HG03108 (cell line): ENCODE results near the gene CEBPB.

ENCODE experiments used
- ATAC-seq: cut with Tn5 transposase; IDR thresholded peaks from one replicate; pipeline ENCODE4 v1.9.1; 2021; ENCODE audit warnings: moderate library complexity; ENCODE audit not compliant: unreplicated experiment

The CEBPB gene

DNA sequence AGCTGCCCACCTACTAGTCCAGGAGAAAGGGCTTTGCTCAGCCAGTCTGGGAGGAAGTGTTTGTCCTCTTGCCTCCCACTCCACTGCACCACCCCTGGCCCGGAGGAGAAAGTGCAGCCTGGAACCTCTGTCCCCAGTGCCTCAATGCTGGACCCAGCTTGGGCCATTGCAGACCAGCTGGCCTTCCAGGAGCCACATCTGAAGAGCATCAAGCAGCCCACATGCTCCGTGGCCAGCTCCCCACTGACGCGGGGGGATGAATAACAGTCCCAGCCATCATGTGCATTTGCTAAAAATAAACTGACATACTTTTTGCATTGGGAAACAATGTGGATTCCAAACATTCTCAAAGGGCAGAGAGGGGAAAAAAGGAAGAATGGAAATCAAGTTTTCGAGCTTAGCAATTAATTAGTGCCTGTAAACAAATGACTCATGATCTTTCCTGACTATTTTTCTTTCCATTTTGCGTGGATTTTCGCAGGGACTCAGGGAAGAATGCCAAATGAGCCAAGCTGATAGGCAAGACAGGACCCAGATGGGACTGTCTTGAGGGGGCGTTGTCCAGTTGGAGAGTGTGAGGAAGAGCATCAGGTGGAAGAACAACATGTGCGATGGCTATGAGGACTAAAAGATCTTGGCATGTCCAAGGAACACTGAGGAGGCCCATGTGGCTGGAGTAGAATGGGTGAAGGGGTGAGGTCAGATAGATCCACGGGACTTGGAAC, 34.1 kb downstream of the CEBPB start:
- ATAC-seq: no peak

DNA sequence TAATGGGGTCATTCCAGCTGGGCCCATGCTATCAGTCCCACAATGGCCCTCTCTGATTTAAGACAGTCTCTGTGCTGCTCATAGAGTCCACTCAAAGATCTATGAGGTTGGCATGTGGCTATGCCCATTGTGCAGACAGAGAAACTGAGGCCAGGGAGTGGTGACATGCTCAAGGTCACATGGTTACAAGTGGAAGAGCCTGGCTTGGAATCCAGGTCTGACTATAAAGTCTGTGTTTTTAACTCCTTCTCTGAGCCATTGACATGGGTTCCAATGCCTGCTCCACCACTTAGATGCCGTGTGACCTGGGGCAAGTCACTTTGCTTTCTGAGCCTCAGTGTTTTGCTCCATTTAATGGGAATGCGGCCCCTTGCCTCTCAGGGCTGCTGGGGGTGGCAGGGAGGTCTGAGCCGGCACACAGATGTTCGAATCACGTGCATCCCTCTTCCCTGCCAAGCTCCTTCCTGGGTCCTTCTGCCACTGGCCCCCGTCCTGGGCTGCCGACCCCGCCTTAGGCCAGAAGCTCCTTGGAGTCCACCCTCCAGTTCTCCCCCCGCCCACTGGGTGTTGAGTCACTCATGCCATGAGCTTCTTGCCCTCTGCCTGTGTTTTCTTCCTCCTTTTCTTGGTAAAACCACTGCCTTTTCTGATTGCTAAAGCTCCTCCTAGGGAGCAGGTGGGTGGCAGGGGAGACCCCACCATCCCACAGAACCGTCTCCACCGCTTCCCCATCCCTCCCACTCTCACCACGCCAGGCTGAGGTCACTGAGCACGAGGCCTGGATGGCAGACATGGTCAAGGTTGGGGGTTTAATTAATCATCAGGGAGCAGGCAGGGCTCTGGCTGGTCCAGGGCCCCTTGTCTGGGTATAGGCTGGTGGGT, 35.7 kb downstream of the CEBPB start:
- no peak for ATAC-seq

DNA sequence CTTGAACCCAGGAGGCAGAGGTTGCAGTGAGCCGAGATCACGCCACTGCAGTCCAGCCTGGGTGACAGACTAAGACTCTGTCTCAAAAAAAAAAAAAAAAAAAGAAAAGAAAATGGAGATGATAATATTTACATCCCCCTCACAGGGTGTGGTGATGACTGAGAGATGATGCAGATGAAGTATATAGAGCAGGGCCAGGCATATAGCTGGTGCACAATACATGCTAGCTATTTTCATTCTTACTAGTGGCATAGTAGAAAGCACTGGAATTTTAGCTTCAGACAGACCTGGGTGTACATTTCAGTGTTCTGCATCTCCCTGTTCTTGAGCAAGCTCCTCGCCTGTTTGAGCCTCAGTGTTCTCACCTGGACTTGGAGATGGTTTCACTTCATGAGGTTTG, 36.9 kb downstream of the CEBPB start:
- ATAC-seq: no peak

DNA sequence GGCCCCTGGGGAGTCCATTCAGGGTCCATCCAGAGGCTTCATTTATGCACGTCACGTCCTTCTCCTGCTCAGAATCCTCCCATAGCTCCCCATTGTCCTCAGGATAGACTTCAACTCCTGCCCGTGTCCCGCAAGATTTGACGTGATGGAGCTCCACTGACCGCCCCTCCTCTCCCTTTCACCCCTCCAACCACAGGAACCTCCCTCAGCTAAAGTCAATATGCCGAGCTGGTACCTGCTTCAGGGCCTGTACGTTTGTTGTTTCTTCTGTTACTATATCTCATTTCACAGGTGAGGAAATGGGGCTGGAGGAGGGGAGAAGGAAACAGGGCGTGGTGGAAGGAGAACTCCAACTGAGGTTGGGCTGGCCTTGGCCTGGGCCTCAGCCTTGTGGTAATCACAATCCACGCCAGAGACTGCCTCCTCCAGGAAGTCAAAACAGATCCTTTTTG, 38.6 kb downstream of the CEBPB start:
- ATAC-seq: no peak

DNA sequence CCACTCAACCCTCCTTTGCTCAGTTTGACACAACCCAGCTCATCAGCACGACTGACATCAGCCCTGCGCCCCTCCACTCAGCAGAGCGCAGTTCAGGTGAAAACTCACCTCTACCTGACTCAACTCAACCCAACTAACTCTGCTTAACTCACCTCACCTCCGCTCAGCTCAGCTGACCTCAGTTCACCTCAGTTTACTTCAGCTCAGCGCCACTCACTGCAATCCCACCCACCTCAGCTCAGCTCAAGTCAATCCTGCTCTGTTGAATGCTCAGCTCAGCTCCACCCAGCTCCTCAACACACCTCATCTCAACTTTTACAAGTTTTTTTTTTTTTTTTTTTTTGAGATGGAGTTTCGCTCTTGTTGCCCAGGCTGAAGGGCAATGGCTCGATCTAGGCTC, 39.6 kb downstream of the CEBPB start:
- no peak for ATAC-seq

DNA sequence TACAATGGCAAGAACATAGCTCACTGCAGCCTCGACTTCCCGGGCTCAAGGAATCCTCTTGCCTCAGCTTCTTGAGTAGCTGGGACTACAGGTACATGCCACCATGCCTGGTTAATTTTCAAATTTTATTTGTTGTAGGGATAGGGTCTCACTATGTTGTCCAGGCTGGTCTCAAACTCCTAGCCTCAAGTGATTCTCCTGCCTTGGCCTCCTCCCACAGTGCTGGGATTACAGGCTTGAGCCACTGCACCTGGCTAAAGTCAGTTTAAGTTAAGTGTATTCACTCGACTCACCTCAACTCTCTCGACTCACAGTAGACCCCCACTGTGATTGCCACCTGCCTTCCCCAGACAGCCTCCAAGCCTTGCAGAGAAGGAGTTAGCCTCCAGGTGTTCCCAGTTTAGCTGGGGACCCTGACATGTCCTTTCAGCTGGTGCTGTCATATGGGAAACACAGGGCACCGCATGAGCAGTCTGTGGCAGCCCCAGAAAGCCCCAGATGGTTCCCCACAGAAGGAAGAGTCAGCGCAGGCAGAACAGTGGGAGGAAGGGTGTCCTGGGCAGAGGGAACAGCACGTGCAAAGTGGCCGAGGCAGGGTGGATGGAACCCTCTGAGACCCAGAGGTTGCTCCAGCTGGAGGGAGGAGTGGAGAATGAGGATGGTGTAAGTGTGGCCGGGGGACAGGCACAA, 40.4 kb downstream of the CEBPB start:
- ATAC-seq: no peak

DNA sequence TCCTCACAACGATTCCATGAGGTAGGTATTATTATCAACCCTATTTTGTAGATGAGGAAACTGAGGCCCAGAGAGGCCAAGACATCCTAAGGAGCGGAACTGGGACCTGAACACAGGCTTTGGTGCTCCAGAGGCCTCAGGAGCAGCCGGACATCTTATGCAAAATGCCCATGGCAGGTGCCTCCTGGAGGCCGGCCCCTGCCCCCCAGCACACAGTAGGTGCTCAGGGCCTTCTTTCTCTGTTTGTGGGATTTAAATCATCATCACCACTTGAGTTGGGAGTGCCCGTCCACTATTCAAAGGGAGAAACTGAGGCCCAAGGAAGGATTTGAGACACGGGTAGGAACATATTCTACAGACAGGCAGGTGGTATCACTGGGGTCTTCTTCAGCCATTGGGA, 41.2 kb downstream of the CEBPB start:
- no peak for ATAC-seq

DNA sequence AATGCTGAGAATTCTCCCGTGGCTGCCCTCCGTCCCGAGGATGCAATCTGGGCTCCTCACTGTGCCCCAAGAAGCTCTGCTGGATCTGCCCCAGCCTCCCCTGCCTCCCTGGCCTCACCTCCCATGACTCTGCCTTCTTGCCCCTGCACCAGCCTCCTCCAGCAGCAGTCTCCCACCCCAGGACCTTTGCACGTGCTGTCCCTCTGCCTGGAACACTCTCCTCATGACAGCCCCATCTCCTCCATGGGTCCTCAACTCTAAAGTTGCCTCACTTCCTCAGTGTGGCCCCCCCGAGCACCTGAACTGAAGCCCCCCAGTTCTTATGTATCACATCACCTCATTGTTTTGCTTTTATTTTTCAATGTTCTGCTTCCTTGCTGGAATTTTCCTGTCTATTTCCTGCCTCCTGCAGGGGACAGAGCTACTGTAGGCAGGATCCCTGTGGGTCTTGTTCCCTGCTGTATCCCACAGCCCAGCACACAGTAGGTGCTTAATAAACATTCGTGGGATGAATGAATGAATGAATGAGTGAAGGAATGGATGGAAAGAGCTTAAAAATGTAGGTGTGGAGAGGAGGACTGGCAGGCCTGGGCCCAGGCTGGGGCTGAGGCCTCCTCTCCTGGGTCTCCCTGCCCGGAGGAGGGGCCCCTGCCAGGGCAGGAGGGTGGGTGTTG, 42.2 kb downstream of the CEBPB start:
- no peak for ATAC-seq

DNA sequence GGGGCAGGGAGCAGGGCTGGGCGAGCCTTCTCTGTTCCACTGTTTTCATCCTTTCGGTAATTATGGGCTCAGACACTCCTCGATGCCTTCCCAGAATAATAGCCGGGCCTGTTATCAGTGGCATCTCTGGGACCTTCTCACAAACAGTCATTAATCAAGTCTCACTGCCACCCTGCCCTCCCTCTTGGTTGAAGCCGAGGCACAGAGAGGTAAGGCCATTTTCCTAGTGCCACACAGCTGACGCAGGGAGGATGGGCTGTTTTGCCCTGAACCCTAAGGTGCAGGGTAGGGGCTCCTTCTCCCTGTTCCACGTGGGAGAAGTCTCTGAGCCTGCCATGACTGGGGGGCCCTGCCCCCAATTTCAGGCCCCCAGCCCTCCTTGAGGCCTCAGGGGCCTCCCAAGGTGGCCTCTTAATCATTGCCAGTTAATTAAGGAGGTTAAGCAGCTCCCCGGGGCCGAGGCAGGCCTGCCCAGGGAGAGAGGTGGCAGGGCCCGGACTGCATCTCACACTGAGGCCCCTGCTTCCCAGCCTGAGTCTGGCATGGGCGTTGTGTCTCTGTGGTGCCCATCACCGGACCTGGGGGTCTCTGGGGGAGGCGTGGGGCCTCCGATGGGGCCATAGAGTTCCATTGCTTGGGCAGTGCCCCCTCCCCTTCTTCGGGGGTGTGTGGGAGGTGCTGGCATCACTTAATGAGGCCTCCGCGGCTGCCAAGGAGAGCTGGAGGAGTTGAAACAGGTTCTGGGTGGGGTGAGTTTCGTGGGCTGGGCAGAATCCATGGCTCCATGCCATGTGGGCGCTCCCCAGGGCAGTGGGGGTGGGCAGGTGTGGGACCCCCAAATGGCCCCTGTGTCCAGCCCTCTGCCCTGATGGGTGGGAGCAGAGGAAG, 42.9 kb downstream of the CEBPB start:
- no peak for ATAC-seq

DNA sequence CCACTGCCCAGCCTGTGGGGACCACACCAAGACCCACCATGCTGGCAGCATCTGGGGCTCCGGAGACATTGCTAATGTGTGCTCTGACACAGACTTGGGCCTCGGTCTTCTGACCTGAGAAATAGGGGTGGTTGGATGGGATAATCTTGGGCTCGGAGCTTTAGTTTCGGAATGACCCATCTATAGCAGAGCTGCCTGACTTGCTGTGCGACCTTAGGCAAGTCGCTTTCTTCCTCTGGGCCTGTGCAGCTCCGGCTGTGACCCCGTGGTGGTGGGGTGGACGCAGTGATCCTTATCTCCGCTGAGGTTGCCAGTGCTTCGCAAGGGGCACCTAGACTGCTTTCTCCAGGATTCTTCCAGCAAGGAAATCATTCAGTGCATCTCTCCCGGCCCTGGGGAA, 43.7 kb downstream of the CEBPB start:
- no peak for ATAC-seq

DNA sequence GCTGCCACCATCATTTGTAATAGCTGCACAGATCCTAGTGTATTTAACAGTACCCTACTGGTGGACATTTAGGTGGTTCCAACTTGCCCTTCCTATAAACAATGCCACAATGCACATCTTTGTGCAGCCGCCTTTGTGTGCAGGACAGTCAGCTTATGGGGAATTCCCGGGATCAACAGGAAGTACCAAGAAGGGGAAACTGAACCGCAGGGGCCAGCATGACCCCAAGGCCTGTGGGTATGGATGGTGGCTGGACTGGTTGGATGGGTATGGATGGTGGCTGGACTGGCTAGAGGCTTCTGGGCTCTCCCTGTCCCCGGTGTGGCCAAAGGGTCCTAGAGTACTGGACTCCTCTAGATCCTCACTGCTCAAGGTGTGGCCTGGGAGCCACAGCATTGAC, 46.7 kb downstream of the CEBPB start:
- no peak for ATAC-seq

DNA sequence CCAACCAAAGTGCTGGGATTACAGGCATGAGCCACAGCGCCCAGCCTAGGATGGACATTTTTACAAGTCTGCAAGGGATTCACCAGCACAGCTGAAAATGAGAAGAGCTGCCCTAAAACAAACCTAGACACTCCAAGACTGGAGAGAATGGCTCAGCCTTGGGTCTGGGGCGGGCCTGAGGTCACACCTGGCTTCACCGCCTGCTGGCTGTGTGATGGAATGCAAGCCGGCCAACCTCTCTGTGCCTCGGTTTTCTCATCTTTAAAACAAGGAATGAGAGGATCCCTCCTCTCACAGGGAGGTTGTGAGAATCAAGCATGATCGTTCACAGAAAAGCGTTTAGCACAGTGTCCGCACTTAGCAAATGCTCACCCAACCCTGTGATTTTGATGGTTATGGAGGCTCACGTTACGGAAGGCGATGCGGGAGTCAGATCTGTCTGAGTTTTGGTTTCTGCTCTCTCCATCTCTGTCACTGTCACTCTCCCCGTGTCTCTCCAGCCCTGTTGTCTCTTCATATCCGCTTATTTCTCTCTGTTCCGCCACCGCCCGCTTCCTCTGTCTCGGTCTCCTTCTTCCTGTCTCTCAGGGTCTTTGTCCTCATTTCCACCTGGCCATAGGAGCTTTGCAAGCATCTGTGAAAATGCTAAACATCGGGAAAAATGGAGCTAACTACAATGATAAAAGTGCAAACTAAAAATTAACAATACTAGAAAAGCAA, 47.6 kb downstream of the CEBPB start:
- no peak for ATAC-seq

DNA sequence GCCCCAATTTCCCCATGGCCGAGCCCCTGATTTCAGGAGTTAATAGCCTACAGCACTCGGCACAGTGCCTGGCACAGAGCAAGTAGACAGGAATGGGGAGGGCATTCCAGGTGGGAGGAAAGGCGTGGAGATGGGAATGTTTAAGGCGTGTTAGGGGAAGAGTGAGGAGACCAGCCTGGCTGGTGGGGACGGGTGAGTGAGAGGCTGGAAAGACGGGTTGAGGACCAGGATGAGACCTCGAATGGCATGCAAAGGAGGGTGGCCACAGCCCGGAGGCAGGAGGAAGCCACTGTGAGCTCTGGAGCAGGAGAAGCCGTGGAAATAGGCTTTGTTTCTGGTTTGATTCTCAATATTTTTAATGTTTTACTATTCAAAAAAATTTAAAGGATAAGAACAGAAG, 49.5 kb downstream of the CEBPB start:
- no peak for ATAC-seq

DNA sequence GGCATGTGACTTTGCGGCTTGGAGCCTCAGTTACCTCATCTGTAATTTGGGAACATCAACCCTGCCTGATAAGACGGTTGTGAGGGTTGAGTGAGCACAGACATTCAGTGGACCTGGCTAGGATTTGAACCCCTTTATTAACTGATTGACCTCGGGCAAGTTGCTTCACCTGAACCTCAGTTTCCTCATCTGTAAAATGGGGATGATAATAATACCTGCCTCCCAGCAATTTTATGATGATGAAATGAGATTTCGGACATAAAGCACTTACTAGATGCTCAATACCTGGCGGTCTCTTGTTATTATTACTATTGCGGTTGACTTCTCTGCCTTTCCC, 51.5 kb downstream of the CEBPB start:
- no peak for ATAC-seq
